SK-N-SH (cell line): ENCODE data around the gene PPP1R1B.
A peak's percentile ranks its signal among the peaks of the same experiment; 100 is the strongest.

ENCODE experiments used
- CTCF ChIP-seq: fragments of 200-600 bp; sonication (generic); IDR thresholded peaks from 2 replicates; pipeline ENCODE4 v1.6.1; 2017; ENCODE audit warnings: antibody characterized with exemption, mild to moderate bottlenecking, moderate library complexity
- EP300 ChIP-seq, 2 experiments: IDR thresholded peaks; 2 replicates each; pipeline versions ENCODE4 v1.4.0 to v1.6.1; 2012; ENCODE audit warnings: borderline replicate concordance in 1 of 2, low read depth in 1 of 2, low read length in 1 of 2
- FOXM1 ChIP-seq: IDR thresholded peaks from 2 replicates; pipeline ENCODE4 v1.4.0; 2012; ENCODE audit warnings: low read depth, mild to moderate bottlenecking
- NFIC ChIP-seq: IDR thresholded peaks from 2 replicates; pipeline ENCODE4 v1.4.0; 2012; ENCODE audit warnings: borderline replicate concordance
- NRF1 ChIP-seq: IDR thresholded peaks from 2 replicates; pipeline ENCODE4 v1.6.1; 2012; ENCODE audit warnings: low read depth, mild to moderate bottlenecking, low read length
- RFX5 ChIP-seq: IDR thresholded peaks from 2 replicates; pipeline ENCODE4 v1.6.1; 2012; ENCODE audit warnings: mild to moderate bottlenecking, improper control_type of control experiment, low read length
- SIN3A ChIP-seq: IDR thresholded peaks from 2 replicates; pipeline ENCODE4 v1.6.1; 2012; ENCODE audit warnings: low read depth, mild to moderate bottlenecking, low read length, moderate library complexity, borderline replicate concordance

DNA sequence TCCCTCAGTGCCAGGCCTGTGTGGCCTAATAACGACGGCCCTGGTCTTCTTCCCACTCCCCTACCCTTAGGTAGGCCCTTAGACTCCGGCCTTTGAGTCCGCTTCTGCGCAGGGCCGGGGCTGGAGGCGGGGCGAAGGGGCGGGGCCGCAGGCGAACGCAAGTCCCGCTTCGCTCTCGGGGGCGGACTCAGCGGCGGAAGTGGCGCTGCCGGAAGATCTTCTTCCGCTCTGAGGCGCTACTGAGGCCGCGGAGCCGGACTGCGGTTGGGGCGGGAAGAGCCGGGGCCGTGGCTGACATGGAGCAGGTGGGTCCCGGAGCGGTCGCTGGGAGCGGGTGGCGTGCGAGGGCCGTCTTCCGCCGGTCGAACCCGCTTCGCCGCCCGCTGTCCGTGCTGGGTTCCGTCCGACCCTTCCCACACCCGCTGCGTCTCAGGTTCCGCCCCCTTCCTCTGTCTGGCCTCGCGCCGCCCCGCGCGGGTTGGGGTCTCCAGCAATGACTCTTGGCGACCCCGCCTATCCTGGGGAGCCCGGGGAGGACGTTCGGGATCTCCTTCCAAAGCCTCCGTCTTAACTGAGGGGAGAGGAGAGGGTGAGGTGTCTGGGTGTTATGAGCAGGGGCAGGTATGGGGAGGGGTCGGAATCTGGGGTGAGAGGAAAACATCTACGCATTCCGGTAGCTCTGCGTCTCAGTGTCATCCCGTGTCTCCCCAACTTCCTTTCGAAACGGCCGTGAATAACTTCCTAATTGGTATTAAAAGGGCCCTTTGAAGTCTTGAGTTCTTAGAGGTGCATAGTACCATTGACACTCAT is 10.4 kb downstream of the PPP1R1B start, which contains the start of gene STARD3:
- no peak for TF ChIP-seq RFX5
- no peak for TF ChIP-seq CTCF
- TF ChIP-seq NFIC, result no peak
- TF ChIP-seq EP300 (IDR thresholded peaks at IDR 0.05; ENCODE audit: borderline replicate concordance in 1 of 2, low read depth in 1 of 2, low read length in 1 of 2), result no peak
- TF ChIP-seq SIN3A, result peak; percentile 49; the same call in 1 of the 2 replicates
- TF ChIP-seq NRF1, result peak; percentile 67
- TF ChIP-seq FOXM1, result no peak
